Uterus (tissue), 2 donors: ENCODE data around the gene LHPP.

Experiments
- POLR2A ChIP-seq, 2 donors: fragments of 450-650 bp; IDR thresholded peaks; one replicate each; pipeline ENCODE4 v1.6.1; 2016; ENCODE audit warnings: antibody characterized with exemption in 2 of 2, mild to moderate bottlenecking in 1 of 2, moderate library complexity in 1 of 2
- TF ChIP-seq, protein P1 (sequence below), 4 experiments: fragments of 200-600 bp in 2 of 4; fragments of 450-650 bp in 2 of 4; sonication (generic) in 2 of 4; IDR thresholded peaks; one replicate each; pipeline ENCODE4 v1.5.1; 2016 to 2019; ENCODE audit warnings: antibody characterized with exemption in 4 of 4, mild to moderate bottlenecking in 2 of 4, moderate library complexity in 1 of 4

DNA sequence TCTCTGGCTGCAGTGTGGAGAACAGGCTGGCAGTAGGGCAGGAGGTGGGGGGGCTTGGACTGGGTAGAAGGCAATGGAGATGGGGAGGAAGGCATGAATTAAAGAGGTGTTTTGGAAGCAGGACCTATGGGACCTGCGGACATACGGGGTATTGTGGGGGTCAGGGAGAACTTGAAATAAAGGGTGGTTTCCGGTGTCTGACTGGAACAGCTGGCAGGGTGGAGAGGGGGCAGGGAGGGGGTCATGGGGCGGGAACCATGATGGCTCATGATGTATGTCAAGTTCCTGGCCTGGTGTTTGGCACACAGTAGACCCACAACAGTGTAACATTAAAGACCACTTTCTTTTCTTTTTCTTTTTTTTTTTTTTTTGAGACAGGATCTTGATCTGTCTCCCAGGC, 5.5 kb downstream of the LHPP start:
- no peak for TF ChIP-seq POLR2A (IDR thresholded peaks at IDR 0.05)
- TF ChIP-seq, protein P1, sequence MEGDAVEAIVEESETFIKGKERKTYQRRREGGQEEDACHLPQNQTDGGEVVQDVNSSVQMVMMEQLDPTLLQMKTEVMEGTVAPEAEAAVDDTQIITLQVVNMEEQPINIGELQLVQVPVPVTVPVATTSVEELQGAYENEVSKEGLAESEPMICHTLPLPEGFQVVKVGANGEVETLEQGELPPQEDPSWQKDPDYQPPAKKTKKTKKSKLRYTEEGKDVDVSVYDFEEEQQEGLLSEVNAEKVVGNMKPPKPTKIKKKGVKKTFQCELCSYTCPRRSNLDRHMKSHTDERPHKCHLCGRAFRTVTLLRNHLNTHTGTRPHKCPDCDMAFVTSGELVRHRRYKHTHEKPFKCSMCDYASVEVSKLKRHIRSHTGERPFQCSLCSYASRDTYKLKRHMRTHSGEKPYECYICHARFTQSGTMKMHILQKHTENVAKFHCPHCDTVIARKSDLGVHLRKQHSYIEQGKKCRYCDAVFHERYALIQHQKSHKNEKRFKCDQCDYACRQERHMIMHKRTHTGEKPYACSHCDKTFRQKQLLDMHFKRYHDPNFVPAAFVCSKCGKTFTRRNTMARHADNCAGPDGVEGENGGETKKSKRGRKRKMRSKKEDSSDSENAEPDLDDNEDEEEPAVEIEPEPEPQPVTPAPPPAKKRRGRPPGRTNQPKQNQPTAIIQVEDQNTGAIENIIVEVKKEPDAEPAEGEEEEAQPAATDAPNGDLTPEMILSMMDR (IDR thresholded peaks at IDR 0.05), result no peak
